Peyer's patch (tissue), 4 donors: ENCODE results near the gene P2RX5.

ENCODE experiments used
- CTCF ChIP-seq, 6 experiments: fragments of 450-650 bp in 4 of 6; fragments of 200-600 bp in 2 of 6; sonication (generic) in 1 of 6; IDR thresholded peaks; one replicate each; pipeline ENCODE4 v1.5.1; 2017 to 2019; ENCODE audit warnings: antibody characterized with exemption in 6 of 6, mild to moderate bottlenecking in 3 of 6, moderate library complexity in 1 of 6
- POLR2A ChIP-seq, 2 donors: fragments of 450-650 bp; IDR thresholded peaks; one replicate each; pipeline ENCODE4 v1.5.1; 2017; ENCODE audit warnings: antibody characterized with exemption in 2 of 2, mild to moderate bottlenecking in 2 of 2, moderate library complexity in 2 of 2

- TF ChIP-seq CTCF (IDR thresholded peaks at IDR 0.05) (no peak), POLR2A (IDR thresholded peaks at IDR 0.05) (no peak)
Observed at GRCh38 chr17:3665834-3666233, 30.1 kb downstream of the P2RX5 start.
